ENCODE results near the gene TAS1R3. TPM values are rescaled to one million over a fixed set of nuclear protein-coding genes. Genes with fewer than 3 reads are reported as not detected.

TAS1R3 gene
- total RNA-seq, 1 experiment from 2014 or later, result 0.07 TPM

DNA sequence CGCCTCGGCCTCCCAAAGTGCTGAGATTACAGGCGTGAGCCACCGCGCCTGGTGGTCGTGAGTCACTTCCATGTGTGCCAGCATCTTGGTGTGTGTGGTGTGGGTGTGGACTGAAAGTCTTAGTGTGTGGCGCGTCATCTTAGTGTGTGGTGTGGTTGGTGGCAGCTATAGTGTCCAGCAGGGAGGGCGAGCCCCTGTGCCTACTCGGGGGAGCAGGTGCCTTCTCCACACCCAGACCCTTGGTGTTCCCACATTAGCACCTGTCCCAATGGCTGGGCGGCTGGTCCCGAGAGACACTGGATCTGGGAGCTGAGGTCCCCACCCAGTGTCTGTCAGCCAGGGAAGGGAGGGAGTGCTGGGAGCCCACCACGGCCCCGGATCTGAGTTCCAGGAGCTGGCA lies 48.1 kb upstream of the TAS1R3 start:
- Histone ChIP-seq H3K27ac (ENCODE audit: low read depth, low read length) (no peak overlapping the region), H3K4me1 (ENCODE audit: control insufficient read depth in 1 of 2, insufficient read depth in 2 of 2, low read length in 2 of 2) (peaks cover 0 to 26% of the 10 kb centered on the region in 2 experiments; a peak in 3 of 4 replicates), H3K4me3 (replicated peaks in 1 of 2; ENCODE audit: low read depth in 1 of 2, low read length in 2 of 2) (no peak overlapping the region), H3K9me2 (ENCODE audit: insufficient read depth) (no peaks in the 10 kb centered on the region), H3K4me2 (ENCODE audit: low read length) (no peak overlapping the region), H2AFZ (ENCODE audit: low read depth, low read length, poor library complexity, severe bottlenecking) (no peak overlapping the region), H3K27me3 (ENCODE audit: insufficient read depth, low read length) (no peaks in the 10 kb centered on the region), H4K20me1 (ENCODE audit: insufficient read depth) (no peaks in the 10 kb centered on the region), H3K9ac (ENCODE audit: low read length) (no peak overlapping the region), H3K79me2 (ENCODE audit: insufficient read depth, low read length) (no peaks in the 10 kb centered on the region), H3K9me3 (ENCODE audit: control insufficient read depth in 1 of 2, insufficient read depth in 1 of 2, low read depth in 1 of 2, low read length in 2 of 2) (no peaks in the 10 kb centered on the region), H3K36me3 (ENCODE audit: control insufficient read depth in 1 of 2, insufficient read depth in 2 of 2, low read length in 2 of 2) (no peaks in the 10 kb centered on the region)
- RAD21 ChIA-PET (ENCODE audit: low non-redundant PET in 1 of 2, low total read pairs in 2 of 2, uncharacterized antibody in 2 of 2, unreplicated experiment in 2 of 2), result no interaction called here
- POLR2A ChIA-PET, result interaction anchor here (0.6 to 0.7 kb wide), 2 partner anchors 9 to 55 kb away, joined by 4 read pairs; partner anchors contain the start of gene UBE2J2
- BruUV-seq (replicated peaks), result no TSS peak
- intact Hi-C loops (cut with micrococcal nuclease), result no loop called here
- ATAC-seq (no peak), DNase-seq (ENCODE audit: low read depth, low spot score) (no peak)
- CTCF ChIA-PET, result interaction anchor here (1.5 kb wide), 1 partner anchor 9 kb away, joined by 4 read pairs; no protein-coding TSS in a partner anchor
- TF ChIP-seq ZNF274 (IDR thresholded peaks at IDR 0.05; ENCODE audit: low read depth, low read length) (no peak), ATF3 (IDR thresholded peaks at IDR 0.05) (no peak), POLR2AphosphoS5 (IDR thresholded peaks at IDR 0.05; ENCODE audit: low read depth, low read length) (no peak)

DNA sequence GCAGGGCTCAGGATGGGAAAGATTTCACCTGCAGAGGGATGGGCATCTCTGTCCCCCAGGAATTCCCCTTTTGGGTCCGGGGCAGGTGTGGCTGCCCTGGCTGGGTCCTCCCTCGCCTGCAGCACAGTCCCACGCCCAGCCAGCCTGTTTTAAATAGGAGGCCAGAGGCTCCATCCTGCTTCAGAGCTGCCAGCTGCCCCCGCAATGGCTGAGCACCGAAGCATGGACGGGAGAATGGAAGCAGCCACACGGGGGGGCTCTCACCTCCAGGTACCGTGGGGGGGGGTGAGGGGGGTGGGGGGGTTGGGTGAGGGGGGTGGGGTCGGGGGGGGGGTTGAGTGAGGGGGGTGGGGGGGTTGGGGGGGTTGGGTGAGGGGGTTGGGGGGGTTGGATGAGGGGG lies 47.3 kb upstream of the TAS1R3 start:
- no TSS peak for BruUV-seq (replicated peaks)
- ATAC-seq, result peak; percentile 59
- H2AFZ ChIP-seq (ENCODE audit: low read depth, low read length, poor library complexity, severe bottlenecking), result no peak overlapping the region
- no peaks in the 10 kb centered on the region for H3K36me3 ChIP-seq (ENCODE audit: control insufficient read depth in 1 of 2, insufficient read depth in 2 of 2, low read length in 2 of 2)
- no peaks in the 10 kb centered on the region for H3K27me3 ChIP-seq (ENCODE audit: insufficient read depth, low read length)
- no peaks in the 10 kb centered on the region for H3K9me3 ChIP-seq (ENCODE audit: control insufficient read depth in 1 of 2, insufficient read depth in 1 of 2, low read depth in 1 of 2, low read length in 2 of 2)
- ChIA-PET CTCF (interaction anchor here (1.5 kb wide), 1 partner anchor 8 kb away, joined by 4 read pairs; no protein-coding TSS in a partner anchor), POLR2A (no interaction called here), RAD21 (ENCODE audit: low non-redundant PET in 1 of 2, low total read pairs in 2 of 2, uncharacterized antibody in 2 of 2, unreplicated experiment in 2 of 2) (no interaction called here)
- H3K9me2 ChIP-seq (ENCODE audit: insufficient read depth), result no peaks in the 10 kb centered on the region
- H3K27ac ChIP-seq (ENCODE audit: low read depth, low read length), result no peak overlapping the region
- no peak overlapping the region for H3K9ac ChIP-seq (ENCODE audit: low read length)
- no peak for TF ChIP-seq SIN3A (IDR thresholded peaks at IDR 0.05; ENCODE audit: low read depth)
- TF ChIP-seq, protein P1, sequence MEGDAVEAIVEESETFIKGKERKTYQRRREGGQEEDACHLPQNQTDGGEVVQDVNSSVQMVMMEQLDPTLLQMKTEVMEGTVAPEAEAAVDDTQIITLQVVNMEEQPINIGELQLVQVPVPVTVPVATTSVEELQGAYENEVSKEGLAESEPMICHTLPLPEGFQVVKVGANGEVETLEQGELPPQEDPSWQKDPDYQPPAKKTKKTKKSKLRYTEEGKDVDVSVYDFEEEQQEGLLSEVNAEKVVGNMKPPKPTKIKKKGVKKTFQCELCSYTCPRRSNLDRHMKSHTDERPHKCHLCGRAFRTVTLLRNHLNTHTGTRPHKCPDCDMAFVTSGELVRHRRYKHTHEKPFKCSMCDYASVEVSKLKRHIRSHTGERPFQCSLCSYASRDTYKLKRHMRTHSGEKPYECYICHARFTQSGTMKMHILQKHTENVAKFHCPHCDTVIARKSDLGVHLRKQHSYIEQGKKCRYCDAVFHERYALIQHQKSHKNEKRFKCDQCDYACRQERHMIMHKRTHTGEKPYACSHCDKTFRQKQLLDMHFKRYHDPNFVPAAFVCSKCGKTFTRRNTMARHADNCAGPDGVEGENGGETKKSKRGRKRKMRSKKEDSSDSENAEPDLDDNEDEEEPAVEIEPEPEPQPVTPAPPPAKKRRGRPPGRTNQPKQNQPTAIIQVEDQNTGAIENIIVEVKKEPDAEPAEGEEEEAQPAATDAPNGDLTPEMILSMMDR (IDR thresholded peaks at IDR 0.05 in 2 of 3, conservative IDR thresholded peaks at IDR 0.05 in 1 of 3; ENCODE audit: borderline replicate concordance in 1 of 3, insufficient read depth in 1 of 3, low read depth in 2 of 3, low read length in 2 of 3), result peak in 1 of 3 experiments; percentile 23; a peak in 2 of 6 replicates
- H3K4me3 ChIP-seq (replicated peaks in 1 of 2; ENCODE audit: low read depth in 1 of 2, low read length in 2 of 2), result no peak overlapping the region
- no peaks in the 10 kb centered on the region for H3K79me2 ChIP-seq (ENCODE audit: insufficient read depth, low read length)
- intact Hi-C loops (cut with micrococcal nuclease), result no loop called here
- H3K4me1 ChIP-seq (ENCODE audit: control insufficient read depth in 1 of 2, insufficient read depth in 2 of 2, low read length in 2 of 2), result peaks cover 0 to 26% of the 10 kb centered on the region in 2 experiments; a peak in 3 of 4 replicates
- no peaks in the 10 kb centered on the region for H4K20me1 ChIP-seq (ENCODE audit: insufficient read depth)
- no peak overlapping the region for H3K4me2 ChIP-seq (ENCODE audit: low read length)
- no peak for DNase-seq (ENCODE audit: low read depth, low spot score)

Measured in HCT116 (cell line).